GM21515 (cell line): ENCODE measurements around the gene C16orf89.
"Not testable (repeated sequence)": the region's sequence is repeated elsewhere in the genome, so short reads cannot be mapped to it uniquely, and the experiment has no call there.

ENCODE experiments used
- ATAC-seq: cut with Tn5 transposase; IDR thresholded peaks from one replicate; pipeline ENCODE4 v1.9.1; 2021; ENCODE audit not compliant: unreplicated experiment

C16orf89 gene

DNA sequence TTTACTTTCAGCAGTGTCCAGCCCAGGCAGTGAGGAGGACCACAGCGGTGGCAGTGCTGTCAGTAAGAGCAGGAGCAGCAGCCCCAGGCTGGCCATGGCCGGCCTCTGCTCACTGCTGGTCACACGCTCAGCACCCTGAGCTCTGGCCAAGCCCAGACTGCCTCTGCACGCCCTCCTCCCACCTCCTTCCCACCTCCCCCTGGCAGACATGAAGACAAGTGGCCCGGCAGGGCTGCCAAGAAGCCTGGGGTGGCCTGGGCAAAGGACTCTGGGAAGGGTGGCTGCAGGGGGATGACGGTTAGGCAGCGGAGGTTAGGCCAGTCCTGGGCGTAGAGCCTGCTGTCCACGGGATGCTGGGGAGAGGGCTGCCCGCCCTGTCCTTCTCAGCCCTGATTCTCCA, at the start of gene C16orf89:
Gene C16orf89, minus strand, starts transcription at position 144 of the 400 bp plus-strand sequence. Its CDS starts 48 bp downstream, at position 96.
- ATAC-seq, result no peak

DNA sequence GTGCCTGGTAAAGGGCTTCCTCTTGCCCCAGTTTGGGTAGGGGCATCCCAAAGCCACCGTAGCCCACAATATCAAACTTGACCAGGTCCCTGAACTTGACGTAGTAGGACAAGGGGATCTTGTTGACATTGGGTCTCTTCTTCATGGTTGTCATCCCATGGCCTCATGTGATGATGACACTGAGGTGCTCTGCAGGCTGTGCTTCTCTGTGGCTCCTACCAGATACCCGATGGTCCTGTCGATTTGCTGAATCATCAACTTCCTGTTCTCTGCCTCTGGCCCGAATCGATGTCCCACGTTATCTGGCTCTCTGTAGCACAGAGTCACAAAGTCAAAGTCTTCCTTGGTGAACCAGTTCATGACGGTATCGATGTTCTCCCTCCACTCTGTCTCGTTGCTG, 45.2 kb upstream of the C16orf89 start:
- ATAC-seq, result not testable (repeated sequence)

DNA sequence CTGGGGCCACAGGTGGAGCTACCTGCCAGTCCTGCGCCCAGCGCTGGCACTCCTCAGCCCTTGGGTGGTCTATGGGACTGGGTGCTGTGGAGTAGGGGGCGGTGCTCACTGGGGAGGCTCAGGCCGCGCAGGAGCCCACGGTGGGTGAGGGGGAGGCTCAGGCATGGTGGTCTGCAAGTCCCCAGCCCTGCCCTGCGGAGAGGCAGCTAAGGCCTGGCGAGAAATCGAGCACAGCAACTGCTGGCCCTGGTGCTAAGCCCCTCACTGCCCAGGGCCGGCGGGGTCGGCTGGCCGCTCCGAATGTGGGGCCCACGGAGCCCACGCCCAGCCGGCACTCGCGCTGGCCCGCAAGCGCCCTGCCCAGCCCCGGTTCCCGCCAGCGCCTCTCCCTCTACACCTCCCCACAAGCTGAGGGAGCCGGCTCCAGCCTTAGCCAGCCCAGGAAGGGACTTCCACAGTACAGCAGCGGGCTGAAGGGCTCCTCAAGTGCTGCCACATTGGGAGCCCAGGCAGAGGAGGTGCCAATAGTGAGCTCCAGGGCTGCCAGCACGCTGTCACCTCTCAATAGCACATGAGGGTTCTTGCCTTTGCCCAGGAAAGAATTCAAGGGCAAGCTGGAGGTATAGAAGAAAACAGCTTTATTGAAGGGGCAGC, 42.9 kb upstream of the C16orf89 start:
- no peak for ATAC-seq

GRCh38 chr16:5105039-5105438, 39.3 kb upstream of the C16orf89 start:
- not testable (repeated sequence) for ATAC-seq

DNA sequence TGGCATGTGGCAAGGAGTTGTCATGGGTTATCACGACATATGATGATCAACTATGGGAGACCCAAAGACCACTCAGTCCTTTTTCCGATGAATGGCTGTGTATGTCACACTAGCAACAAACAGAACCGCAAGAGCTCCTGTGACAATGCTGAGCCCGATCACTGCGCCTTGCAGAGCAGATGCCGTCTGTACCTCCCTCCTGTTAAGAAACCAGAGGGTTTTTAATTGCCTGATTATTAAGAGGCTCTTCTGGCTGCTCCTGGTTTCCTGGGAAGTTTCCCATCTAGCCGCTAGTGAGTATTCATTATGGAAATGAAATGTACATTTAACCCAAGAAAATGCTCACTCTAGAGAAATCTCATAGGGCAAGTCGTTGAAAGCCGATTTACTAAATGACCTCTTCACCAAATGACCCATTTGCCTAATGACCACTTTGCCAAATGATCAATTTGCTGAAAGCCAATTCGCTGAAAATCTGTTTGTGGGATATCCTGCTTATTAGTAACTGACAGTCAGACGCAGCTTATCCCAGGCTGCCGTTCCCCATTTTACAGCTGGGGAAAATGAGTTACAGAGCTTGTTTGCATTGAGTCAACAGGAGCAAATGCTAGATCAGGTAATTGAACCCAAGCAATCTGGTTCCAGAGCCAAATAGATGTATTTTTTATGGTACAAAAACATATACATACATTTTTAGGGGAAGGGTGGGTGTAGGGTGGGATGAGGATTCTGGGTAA, 37.7 kb upstream of the C16orf89 start:
- ATAC-seq, result not testable (repeated sequence)

GRCh38 chr16:5099174-5099573, 33.4 kb upstream of the C16orf89 start:
- ATAC-seq, result not testable (repeated sequence)

DNA sequence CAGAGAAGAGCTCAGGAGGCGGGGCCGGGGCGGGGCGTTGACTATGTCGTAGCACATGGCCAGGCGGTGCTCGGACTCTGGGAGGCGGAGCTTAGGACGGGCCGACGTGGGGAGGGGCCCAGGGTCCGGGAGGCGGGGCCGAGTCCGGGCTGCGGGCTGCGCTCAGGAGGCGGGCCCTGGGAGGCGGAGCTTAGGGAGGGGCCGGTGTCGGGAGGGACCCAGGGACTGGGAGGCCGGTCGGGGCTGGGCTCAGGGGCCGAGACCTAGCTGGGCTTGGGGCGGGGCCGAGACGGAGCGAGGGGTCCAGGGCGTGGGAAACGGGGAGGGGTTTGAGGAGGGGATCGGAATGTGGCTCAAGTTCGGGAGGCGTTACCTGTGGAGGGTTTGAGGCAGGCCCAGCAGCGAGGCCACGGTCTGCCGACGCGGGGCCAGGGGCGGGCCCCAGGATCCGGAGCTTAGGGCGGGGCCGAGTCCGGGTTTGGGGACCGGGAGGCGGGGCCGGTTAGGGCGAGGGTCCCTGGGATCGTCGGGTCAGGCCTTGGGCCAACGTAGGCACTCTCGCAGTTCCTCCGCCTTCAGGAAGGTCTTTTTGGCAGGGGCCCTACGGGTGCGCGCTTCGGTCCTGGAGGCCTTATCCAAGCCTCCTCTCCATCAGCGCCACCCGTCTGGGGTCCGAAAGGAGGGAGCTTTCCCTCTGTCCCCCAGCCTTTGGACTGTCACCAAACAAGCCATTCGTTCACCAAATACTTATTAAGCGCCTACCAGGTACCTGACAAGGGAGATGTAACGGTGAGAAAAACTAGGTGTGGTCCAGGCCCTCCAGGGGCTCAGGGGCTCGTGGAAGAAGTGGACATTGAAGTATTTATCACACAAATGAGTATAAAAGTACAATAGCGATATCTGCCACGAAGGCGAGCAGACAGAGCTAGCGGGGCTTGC, 32.7 kb upstream of the C16orf89 start:
- not testable (repeated sequence) for ATAC-seq

- peak; percentile 98 for ATAC-seq
Observed at GRCh38 chr16:5097470-5098220, 31.9 kb upstream of the C16orf89 start, which contains the start of gene EEF2KMT. Gene EEF2KMT (minus strand): TSS chr16:5097795. CDS start chr16:5097739, 56 bp downstream.

DNA sequence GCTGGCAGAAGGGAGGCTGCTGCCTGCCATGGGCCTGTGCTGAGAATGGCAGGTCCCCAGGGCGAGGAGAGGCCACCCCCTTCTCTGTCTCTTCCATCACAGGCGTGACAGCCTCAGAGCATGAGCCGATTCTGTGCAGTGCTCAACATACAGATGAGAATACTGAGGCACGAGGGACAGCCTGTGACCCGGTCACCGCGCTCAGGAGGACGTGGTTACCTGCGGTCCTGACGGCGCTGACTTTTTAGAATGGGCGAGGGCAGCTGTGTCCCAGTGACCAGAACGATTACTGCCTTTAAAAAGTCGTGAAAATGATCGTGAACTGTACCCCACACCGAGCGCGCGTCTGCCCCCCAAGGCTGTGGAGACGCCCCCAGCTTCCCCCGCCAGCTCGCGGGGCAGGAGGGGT, 31.3 kb upstream of the C16orf89 start:
- not testable (repeated sequence) for ATAC-seq

- not testable (repeated sequence) for ATAC-seq
Observed at GRCh38 chr16:5096437-5097060, 30.8 kb upstream of the C16orf89 start.

GRCh38 chr16:5095145-5095830, 29.5 kb upstream of the C16orf89 start:
- ATAC-seq, result not testable (repeated sequence)

DNA sequence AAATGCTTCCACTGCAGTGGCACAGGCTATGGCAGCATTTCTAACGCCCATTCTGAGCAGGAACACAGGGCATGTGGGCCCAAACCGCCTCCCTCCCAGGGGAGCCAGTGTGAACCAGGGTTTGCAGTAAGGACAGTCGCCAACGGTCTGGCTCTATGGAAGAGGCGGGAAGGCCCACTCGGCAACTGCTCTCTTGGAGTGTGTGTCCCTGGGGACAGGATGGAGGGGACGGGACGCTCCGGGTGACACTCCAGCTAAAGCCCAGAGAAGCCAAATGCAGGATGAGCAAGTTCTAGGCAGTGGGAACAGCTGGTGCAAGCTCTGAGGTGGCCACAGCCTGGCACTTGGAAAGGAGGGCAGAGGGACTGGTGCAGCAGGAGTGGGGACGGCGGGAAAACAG, 28.0 kb upstream of the C16orf89 start:
- not testable (repeated sequence) for ATAC-seq

DNA sequence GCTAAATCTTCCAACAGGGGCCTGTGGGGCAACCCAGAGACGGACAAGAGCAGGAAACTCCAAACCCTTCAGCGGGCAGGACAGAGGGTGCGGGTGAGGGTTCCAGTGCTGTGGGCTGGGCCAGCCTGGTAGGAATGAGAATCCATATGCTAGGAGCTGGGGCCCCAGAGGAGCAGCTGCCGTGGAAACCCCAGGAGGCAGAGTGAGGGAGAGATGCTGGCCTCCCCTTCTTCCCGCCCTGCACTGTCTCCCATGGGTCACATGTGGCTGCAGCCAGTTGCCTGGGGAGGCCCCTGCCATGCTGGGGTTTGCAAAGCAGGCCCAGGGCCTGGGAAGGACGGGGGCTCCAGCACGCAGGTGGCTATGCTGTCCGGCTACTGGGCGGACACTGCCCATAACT, 27.3 kb upstream of the C16orf89 start:
- not testable (repeated sequence) for ATAC-seq

GRCh38 chr16:5090592-5090991, 24.8 kb upstream of the C16orf89 start:
- ATAC-seq, result not testable (repeated sequence)

DNA sequence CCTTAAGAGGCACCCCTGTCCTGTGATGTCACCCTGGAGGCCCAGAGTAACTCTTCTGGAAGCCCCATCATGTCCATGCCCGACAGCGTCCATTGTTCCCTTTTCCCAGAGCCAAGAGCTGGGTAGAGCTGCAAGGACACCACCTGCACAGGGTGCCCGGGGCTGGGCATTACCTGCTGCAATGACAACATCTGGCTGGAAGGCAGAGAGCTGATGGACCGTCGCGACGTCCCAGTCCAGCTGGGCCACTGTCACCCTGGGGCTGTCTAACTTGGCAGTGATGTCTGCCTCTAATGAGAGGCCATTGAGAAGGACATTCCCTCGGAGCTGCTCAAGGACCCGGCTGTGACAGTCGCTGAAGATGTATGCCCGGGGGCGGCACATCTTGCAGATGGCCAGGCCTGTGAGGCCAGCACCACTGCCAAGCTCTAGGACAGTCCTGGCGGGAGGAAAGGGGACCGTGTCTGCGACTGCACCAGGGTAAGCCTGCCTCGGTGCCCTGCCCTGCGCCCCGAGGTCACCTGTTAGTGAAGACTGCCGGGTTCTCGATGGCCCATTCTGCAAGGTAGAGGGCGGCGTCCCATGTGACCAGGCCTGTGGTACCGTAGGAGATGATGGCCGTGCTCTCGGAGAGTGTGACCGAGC, 24.3 kb upstream of the C16orf89 start:
- not testable (repeated sequence) for ATAC-seq

DNA sequence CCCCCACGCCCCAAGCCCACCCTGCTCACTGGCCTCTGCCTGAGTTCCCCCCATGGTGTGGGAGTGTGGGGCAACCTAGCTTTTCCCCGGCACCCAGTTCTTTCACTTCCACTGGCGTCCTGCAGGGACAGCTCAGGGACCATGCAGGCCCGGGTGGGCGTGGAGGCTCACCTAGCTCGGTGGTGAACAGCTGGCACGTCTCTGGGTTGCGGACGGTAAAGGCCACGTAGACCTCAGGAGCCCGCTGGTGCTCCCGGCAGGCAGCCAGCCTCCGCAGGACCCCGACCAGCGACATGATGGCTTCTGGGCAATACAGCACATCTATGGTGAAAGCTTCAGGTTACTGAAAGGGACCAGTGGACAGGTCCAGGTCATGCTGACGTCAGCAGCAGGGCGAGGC, 23.2 kb upstream of the C16orf89 start:
- ATAC-seq, result not testable (repeated sequence)

DNA sequence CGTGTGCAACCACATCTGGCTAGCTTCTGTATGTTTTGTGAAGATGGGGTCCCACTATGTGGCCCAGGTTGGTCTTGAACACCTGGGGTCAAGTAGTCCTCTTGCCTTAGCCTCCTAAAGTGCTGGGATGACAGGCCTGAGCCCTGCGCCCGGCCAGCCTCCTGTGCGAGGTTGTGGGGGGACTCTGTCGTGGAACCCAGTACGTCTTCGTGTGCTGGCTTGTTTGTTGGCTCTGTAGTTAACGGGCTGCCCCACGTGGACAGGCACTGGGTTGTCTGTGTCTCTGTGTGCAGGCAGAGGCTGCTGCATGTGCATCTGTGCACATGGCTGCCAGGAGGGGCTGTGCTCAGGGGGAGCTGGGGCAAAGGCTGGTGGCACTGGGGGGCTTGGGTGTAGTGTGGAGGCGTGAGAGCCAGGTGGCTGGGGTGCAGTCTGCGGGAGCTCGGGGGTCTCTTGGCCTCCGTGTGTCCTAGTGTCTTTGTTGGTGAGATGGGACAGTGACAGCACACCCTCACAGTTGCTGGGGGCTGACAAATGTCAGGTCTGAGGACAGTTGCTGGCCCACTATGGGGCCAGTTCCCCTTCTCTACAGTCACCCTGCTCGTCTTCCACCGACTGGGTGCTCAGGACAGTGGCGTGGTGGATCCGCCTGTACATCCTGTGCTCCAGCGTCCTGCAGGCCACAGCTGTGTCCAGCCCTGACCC, 22.5 kb upstream of the C16orf89 start:
- ATAC-seq, result not testable (repeated sequence)

DNA sequence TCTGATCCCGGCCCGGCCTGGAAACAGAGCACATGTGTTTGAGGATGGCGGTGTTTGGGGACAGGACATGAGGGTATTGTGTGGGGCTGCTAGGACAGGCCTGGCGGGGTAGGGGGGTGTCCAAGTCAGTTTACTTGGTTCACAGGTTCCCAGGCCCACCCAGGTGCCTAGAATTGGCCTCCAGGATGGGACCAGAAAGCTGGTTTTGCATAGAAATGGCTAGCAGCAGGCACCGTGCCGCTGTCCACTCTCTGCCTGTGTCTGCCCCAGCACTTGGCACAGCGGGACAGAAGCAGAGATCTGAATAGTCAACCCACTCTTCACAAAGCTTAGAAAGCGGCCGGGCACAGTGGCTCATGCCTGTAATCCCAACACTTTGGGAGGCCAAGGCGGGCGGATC, 20.0 kb upstream of the C16orf89 start:
- not testable (repeated sequence) for ATAC-seq
